SK-N-SH treated with all-trans-retinoic acid at 6 μM for 48 hours (cell line): Measurements from ENCODE around the gene SMIM30.
A peak's percentile ranks its signal among the peaks of the same experiment; 100 is the strongest.

ENCODE experiments used
- ATAC-seq: fragments of 200-7000 bp; cut with Tn5 transposase; 3 replicates; pipeline ENCODE4 v1.9.1; 2020; ENCODE audit warnings: mild to moderate bottlenecking, moderate library complexity
- ARNTL ChIP-seq: fragments of 450-650 bp; formaldehyde crosslinking; IDR thresholded peaks from 2 replicates; pipeline ENCODE4 v1.5.0; 2020; ENCODE audit warnings: low read depth, mild to moderate bottlenecking, moderate library complexity, borderline replicate concordance
- BACH2 ChIP-seq: fragments of 250-450 bp; sonication (Bioruptor Pico); IDR thresholded peaks from 2 replicates; pipeline ENCODE4 v1.9.0; 2021; ENCODE audit warnings: mild to moderate bottlenecking, borderline replicate concordance
- CREB5 ChIP-seq: fragments of 250-450 bp; sonication (Bioruptor Pico); IDR thresholded peaks from 2 replicates; pipeline ENCODE4 v1.5.1; 2020; ENCODE audit warnings: low read depth, mild to moderate bottlenecking, moderate library complexity
- CSDC2 ChIP-seq: fragments of 250-450 bp; sonication (Bioruptor Pico); IDR thresholded peaks from 2 replicates; pipeline ENCODE4 v1.5.0; 2020; ENCODE audit warnings: mild to moderate bottlenecking, moderate library complexity
- CSRNP3 ChIP-seq: fragments of 250-450 bp; sonication (Bioruptor Pico); IDR thresholded peaks from 2 replicates; pipeline ENCODE4 v1.5.1; 2021; ENCODE audit warnings: mild to moderate bottlenecking, moderate library complexity
- ESRRG ChIP-seq: fragments of 250-450 bp; sonication (Bioruptor Pico); IDR thresholded peaks from 2 replicates; pipeline ENCODE4 v1.6.1; 2021; ENCODE audit warnings: mild to moderate bottlenecking
- GLIS3 ChIP-seq: fragments of 250-450 bp; sonication (Bioruptor Pico); IDR thresholded peaks from 2 replicates; pipeline ENCODE4 v1.5.0; 2020; ENCODE audit warnings: mild to moderate bottlenecking, moderate library complexity
- ISL1 ChIP-seq: fragments of 250-450 bp; sonication (Bioruptor Pico); IDR thresholded peaks from 2 replicates; pipeline ENCODE4 v2.1.2; 2022; ENCODE audit warnings: mild to moderate bottlenecking, moderate library complexity
- OSR1 ChIP-seq: fragments of 250-450 bp; sonication (Bioruptor Pico); IDR thresholded peaks from 2 replicates; pipeline ENCODE4 v1.8.0; 2022; ENCODE audit warnings: moderate library complexity, mild to moderate bottlenecking, inconsistent platforms
- PATZ1 ChIP-seq: fragments of 250-450 bp; sonication (Bioruptor Pico); IDR thresholded peaks from 2 replicates; pipeline ENCODE4 v1.8.0; 2020; ENCODE audit warnings: mild to moderate bottlenecking, moderate library complexity, borderline replicate concordance
- POU6F1 ChIP-seq: fragments of 250-450 bp; sonication (Bioruptor Pico); IDR thresholded peaks from 2 replicates; pipeline ENCODE4 v1.8.0; 2021; ENCODE audit warnings: low read depth, mild to moderate bottlenecking, moderate library complexity, borderline replicate concordance
- PPARA ChIP-seq: fragments of 250-450 bp; sonication (Bioruptor Pico); IDR thresholded peaks from 2 replicates; pipeline ENCODE4 v1.5.0; 2020; ENCODE audit warnings: mild to moderate bottlenecking, borderline replicate concordance
- SNAI2 ChIP-seq: fragments of 250-450 bp; sonication (Bioruptor Pico); IDR thresholded peaks from 2 replicates; pipeline ENCODE4 v1.5.0; 2020; ENCODE audit warnings: mild to moderate bottlenecking, moderate library complexity
- TCF4 ChIP-seq: fragments of 250-450 bp; sonication (Bioruptor Pico); IDR thresholded peaks from 2 replicates; pipeline ENCODE4 v1.8.0; 2021; ENCODE audit warnings: mild to moderate bottlenecking, moderate library complexity, borderline replicate concordance
- TOX ChIP-seq: fragments of 250-450 bp; sonication (Bioruptor Pico); IDR thresholded peaks from 2 replicates; pipeline ENCODE4 v1.8.0; 2021; ENCODE audit warnings: mild to moderate bottlenecking, moderate library complexity, borderline replicate concordance
- TSHZ2 ChIP-seq: fragments of 250-450 bp; sonication (Bioruptor Pico); IDR thresholded peaks from 2 replicates; pipeline ENCODE4 v1.5.0; 2020; ENCODE audit warnings: mild to moderate bottlenecking, moderate library complexity
- ZC3H10 ChIP-seq: fragments of 250-450 bp; sonication (Bioruptor Pico); IDR thresholded peaks from 2 replicates; pipeline ENCODE4 v1.5.1; 2021; ENCODE audit warnings: mild to moderate bottlenecking, moderate library complexity
- ZFP30 ChIP-seq: fragments of 450-650 bp; formaldehyde crosslinking; IDR thresholded peaks from 2 replicates; pipeline ENCODE4 v1.5.0; 2022; ENCODE audit warnings: mild to moderate bottlenecking, moderate library complexity
- ZNF565 ChIP-seq: fragments of 450-650 bp; formaldehyde crosslinking; conservative IDR thresholded peaks from 2 replicates; pipeline ENCODE4 v1.5.0; 2020; ENCODE audit warnings: low read depth, mild to moderate bottlenecking, moderate library complexity
- ZNF70 ChIP-seq: fragments of 450-650 bp; formaldehyde crosslinking; IDR thresholded peaks from 2 replicates; pipeline ENCODE4 v1.5.0; 2020; ENCODE audit warnings: mild to moderate bottlenecking, moderate library complexity
- ZNF8 ChIP-seq: fragments of 450-650 bp; formaldehyde crosslinking; IDR thresholded peaks from 2 replicates; pipeline ENCODE4 v1.5.0; 2020; ENCODE audit warnings: mild to moderate bottlenecking, moderate library complexity

Gene SMIM30

GRCh38 chr7:113093561-113093960 is 24.8 kb downstream of the SMIM30 start:
- ATAC-seq, result no peak
- TF ChIP-seq ISL1 (CRISPR knock-in tag), result no peak

- TF ChIP-seq ZNF8 (CRISPR knock-in tag) (no peak), TSHZ2 (CRISPR knock-in tag) (no peak), ZNF565 (no peak), ARNTL (CRISPR knock-in tag) (no peak), OSR1 (no peak), ZC3H10 (CRISPR knock-in tag) (no peak), CSDC2 (no peak), POU6F1 (no peak), CSRNP3 (CRISPR knock-in tag) (no peak), TCF4 (CRISPR knock-in tag) (no peak), PPARA (CRISPR knock-in tag) (no peak), TOX (CRISPR knock-in tag) (no peak), ZNF70 (no peak), ZFP30 (CRISPR knock-in tag) (no peak), ESRRG (CRISPR knock-in tag) (no peak), CREB5 (CRISPR knock-in tag) (no peak), GLIS3 (CRISPR knock-in tag) (no peak)
- no peak for ATAC-seq
These were observed 25.6 kb downstream of the SMIM30 start for GRCh38 chr7:113092762-113093161.

GRCh38 chr7:113087071-113087998 is 31.0 kb downstream of the SMIM30 start:
- ATAC-seq, result peak; percentile 91
- 0 out of 2 replicates have a peak, but pooled peaks have one; percentile 21 for TF ChIP-seq BACH2
- no peak for TF ChIP-seq PATZ1 (CRISPR knock-in tag)

- peak; percentile 88 for ATAC-seq
- TF ChIP-seq PATZ1 (CRISPR knock-in tag) (peak; percentile 92), SNAI2 (CRISPR knock-in tag) (no peak), ISL1 (CRISPR knock-in tag) (no peak), CREB5 (CRISPR knock-in tag) (no peak)
These were observed 31.9 kb downstream of the SMIM30 start, which contains the start of gene GPR85 for GRCh38 chr7:113086431-113086888. TSS of gene GPR85 (minus strand) at chr7:113086827. CDS start at chr7:113084721, 2,106 bp downstream.
